IPS-18c (cell line): Measurements from ENCODE around the gene XAB2.

Experiments used
- H3K4me3 ChIP-seq: 2 replicates; pipeline ENCODE4 v1.7.0; 2013; ENCODE audit warnings: low read depth, mild to moderate bottlenecking, low read length, moderate library complexity; ENCODE audit not compliant: insufficient read depth
- H3K9me3 ChIP-seq: one replicate; pipeline ENCODE4 v1.6.1; 2013; ENCODE audit warnings: mild to moderate bottlenecking, low read length, moderate library complexity; ENCODE audit not compliant: control insufficient read depth, insufficient read depth

The XAB2 gene

DNA sequence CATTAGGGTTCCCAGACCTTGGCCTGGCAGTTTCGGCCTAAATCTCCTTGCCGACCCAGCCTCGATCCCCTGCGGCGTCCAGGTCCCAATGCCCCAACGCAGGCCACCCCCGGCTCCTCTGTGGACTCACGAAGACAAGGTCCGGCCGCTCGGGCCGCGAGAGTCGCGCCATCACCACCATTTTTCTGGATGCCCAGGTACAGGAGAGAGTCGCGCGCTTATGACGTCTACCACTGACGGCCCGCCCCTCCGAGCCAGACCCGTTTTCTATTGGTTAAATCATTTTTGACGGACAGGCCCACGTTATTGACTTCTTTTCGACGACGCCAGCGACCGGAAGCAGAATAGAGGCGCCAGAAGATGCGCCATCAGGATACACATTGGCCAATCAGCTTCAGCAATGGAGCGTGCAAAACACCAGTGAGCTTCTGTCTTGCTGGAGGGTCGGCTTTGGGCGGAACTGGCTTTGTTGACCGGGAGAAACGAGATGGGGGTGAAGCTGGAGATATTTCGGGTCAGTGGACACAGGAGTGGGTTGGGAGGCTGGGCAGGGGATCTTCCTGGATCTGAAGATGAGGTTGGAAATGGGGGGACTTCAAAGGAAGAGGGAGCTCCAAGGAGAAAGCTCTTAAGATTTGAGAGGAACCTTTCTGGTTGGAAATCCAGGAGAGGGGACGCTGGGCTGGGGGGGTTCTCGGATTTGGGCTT, at the start of gene XAB2, which contains the start of gene PET100:
TSS of gene XAB2 (minus strand) at position 199 of the 708 bp plus-strand sequence. CDS start at position 181, 18 bp downstream.
TSS of gene PET100 (plus strand) at position 447 of the 708 bp plus-strand sequence. CDS start at position 488, 41 bp downstream.
- peak within 1 kb of the TSS; percentile 96 for H3K4me3 ChIP-seq

DNA sequence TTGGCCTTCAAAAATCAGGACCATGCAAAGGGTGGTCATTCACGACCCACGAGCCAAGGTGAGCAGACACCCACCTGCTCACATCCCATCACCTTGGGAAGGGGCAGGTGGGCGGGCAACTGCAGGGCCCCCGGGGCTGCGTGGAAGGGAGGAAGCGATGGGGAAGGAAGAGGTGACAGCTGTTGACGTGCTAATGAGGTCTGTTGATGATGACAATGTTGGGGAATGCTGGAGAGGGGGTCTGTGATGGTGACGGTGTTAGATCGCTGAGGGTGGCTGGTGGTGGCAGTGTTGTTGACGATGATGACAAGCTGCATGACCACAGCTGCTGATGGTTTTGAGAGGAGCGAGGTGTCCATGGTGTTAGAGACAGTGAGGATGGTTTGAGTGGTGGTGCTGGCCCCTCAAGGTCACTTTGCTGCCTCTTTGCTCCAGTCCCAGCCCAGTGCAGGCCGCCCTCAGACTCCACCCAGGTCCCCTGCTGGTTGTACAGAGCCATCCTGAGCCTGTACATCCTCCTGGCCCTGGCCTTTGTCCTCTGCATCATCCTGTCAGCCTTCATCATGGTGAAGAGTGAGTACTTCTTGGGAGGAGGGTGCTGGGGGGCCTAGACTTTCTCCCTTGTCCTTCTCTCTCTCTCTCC, 48.4 kb upstream of the XAB2 start:
- Histone ChIP-seq H3K4me3 (no peak overlapping the region), H3K9me3 (no peaks in the 10 kb centered on the region)

More for the DNA sequence above, at the start of gene XAB2, which contains the start of gene PET100:
- no peaks in the 10 kb centered on the region for H3K9me3 ChIP-seq

DNA sequence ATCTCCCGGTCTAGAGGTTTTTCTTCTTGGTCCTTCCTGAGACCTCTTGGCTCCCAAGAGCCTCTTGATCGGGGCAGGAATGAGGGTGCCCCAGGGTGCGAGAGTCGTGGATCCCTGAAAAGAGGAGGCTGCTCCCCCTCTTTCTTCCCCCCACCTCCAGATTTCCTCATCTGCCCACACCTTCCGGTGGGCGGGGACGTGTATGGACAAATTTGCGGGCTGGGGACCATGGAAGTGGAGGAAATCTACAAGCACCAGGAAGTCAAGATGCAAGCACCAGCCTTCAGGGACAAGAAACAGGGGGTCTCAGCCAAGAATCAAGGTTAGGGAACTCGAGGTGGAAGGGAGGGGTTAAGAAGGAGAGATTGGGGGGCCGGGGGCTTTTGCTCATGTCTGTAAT, 47.5 kb upstream of the XAB2 start, which contains the start of gene MCEMP1:
TSS of gene MCEMP1 (plus strand) at position 237 of the 400 bp plus-strand sequence. CDS start at position 268, 31 bp downstream.
- Histone ChIP-seq H3K9me3 (no peaks in the 10 kb centered on the region), H3K4me3 (no peak within 1 kb of the TSS)

DNA sequence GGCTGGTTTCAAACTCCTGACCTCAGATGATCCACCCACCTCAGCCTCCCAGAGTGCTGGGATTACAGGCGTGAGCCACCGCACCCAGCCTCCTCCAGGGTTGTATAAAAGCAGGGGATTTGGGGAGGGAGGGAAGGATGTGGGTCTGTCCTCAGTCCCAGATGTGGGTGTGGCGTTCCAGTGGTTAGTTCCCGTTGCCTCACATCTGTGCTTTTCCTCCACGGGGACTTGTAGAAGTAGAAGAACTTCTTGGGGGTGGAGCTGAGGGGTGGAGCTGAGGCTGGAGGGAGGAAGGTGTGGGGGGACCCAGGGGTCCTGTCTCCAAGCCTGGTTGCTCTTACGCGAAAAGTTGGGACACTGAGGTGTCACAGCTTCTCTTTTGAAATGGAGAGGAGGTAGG, 47.0 kb upstream of the XAB2 start:
- Histone ChIP-seq H3K9me3 (no peaks in the 10 kb centered on the region), H3K4me3 (no peak overlapping the region)

DNA sequence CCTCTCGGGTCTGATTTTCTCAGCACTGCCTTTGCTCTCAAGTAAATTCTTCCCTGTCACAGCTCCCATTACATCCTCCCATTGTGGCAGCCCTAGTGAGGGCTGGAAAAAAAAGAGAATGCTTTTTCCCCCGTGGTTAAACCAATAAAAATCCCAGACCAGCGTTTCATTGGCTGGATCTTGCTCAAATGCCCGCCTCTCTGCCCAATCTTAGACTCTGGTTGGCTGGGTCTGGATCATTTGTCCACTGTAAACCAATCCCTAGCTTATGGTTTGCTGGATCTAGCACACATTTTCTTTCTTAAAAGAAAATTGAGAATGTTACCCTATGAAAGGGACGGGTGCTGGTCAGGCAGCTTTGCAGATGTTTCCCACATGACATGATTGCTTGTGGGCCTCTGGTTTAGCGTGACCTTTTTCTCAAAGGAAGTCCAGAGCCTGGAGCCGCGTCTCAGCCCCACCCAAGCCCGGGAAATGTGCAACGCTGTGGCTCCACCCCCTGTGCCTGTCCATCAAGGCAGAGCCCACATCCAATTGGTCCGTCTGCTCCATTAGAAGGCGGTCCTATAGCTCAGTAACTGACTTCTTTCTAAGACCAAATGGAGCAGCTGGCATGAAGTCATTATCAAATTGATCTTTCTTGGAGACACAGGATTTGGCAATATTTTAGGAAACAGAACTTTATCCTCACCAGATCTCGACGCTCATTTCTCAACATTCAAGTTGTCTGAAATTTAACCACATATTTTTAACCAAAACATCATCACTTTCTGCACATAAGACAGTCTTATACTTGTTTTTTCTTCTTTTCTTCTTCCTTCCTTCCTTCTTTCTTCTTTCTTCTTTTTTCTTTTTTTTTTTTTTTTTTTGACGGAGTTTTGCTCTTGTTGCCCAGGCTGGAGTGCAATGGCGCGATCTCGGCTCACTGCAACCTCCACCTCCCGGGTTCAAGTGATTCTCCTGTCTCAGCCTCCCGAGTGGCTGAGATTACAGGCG, 45.0 kb upstream of the XAB2 start:
- H3K9me3 ChIP-seq, result no peaks in the 10 kb centered on the region
- peak overlapping the region; percentile 17; the same call in 1 of the 2 replicates for H3K4me3 ChIP-seq

DNA sequence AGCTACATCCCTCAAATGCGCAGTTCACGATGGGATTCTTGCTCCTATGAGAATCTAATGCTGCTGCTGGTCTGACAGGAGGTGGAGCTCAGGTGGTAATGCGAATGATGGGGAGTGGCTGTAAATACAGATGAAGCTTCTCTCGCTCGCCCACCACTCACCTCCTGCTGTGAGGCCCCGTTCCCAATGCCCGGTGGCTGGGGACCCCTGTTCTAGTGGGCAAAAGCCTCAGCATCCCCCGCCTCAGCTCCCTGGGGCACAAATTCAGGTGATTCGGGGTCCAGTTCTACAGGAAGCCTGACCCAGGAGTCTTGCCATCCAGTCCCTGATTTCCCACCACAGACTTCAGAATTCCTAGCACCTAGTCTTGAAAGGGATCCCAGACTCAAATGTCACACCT, 43.2 kb upstream of the XAB2 start:
- H3K9me3 ChIP-seq, result no peaks in the 10 kb centered on the region
- no peak overlapping the region for H3K4me3 ChIP-seq

DNA sequence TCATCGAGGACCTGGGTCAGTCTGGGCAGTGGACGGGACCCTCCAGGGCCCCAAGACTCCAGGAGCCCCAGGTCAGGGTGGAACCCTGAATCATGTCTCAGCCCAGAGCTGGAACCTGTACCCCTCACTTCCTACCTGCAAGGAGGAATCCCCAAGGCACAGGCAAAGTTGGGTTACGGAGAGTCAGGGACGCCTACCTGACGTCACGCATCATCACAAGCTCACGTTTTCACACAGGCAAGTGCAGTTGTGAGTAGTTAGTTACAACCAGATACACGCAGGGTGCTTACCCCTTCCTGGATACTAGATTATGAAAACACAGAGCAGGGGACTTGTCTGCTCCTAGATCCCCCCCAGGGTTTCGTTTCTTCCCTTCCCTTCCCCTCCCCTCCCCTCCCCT, 41.4 kb upstream of the XAB2 start:
- Histone ChIP-seq H3K4me3 (peak overlapping the region; percentile 71), H3K9me3 (no peaks in the 10 kb centered on the region)

DNA sequence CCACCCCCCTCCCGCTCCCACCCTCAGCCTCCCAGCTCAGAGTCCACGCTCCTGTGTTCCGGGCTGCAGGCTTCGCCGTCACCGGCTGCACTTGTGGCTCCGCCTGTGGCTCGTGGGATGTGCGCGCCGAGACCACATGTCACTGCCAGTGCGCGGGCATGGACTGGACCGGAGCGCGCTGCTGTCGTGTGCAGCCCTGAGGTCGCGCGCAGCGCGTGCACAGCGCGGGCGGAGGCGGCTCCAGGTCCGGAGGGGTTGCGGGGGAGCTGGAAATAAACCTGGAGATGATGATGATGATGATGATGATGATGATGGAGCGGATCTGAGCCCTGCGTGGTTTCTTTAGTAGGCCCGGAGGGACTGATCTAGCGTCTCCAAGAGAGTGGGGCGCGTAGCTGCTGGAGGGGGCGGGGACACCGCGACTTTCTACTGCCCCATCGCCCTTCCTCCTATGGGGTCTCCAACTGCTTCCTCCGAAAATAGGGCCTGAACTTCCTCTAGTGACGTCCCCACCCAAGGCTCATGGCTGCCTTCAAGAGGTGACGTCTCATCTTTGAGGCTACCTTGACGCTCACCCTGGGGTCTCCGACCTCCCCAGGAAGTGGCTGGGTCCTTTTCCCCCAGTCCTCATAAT, 40.9 kb upstream of the XAB2 start:
- Histone ChIP-seq H3K4me3 (peak overlapping the region; percentile 71), H3K9me3 (no peaks in the 10 kb centered on the region)

DNA sequence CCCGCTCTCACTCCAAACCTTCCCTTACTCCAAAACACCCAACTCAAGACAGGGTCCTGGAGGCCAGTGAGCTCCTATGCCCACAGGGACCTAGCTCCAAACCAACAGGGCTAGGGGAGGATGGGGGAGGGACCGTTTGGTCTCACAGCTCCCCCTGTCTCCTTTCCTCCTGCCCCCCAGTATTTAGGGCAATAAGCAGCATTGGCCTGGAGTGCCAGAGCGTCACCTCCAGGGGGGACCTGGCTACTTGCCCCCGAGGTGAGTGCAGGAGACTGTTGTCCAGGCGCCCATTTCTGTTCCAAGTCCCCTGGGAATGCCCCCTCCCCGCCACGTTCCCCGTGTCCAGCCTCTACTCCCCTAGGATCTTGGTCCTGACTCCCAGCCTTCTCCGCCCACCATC, 40.3 kb upstream of the XAB2 start:
- Histone ChIP-seq H3K9me3 (no peaks in the 10 kb centered on the region), H3K4me3 (peak overlapping the region; percentile 71)

DNA sequence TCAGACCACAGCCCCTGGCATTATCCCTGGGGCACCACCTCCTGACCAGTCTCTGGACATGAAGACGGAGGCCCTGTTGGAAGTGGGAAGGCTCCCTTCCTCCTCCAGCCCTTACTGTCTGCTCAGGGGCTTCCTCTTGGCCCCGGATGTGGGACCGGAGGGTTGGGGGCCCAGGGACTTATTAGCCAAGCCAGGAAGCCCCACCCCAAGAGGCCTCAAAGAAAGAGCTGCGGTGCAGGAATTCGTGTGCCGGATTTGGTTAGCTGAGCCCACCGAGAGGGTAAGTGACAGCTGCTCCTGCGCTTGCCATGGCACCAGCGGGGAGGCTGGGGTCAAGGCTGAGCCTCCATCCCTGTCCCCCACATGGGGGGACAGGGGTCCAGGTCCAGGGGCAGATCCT, 39.5 kb upstream of the XAB2 start, which contains the start of gene RETN:
TSS of gene RETN (plus strand) at position 208 of the 400 bp plus-strand sequence. CDS start 278 bp downstream, outside the sequence.
- no peaks in the 10 kb centered on the region for H3K9me3 ChIP-seq

DNA sequence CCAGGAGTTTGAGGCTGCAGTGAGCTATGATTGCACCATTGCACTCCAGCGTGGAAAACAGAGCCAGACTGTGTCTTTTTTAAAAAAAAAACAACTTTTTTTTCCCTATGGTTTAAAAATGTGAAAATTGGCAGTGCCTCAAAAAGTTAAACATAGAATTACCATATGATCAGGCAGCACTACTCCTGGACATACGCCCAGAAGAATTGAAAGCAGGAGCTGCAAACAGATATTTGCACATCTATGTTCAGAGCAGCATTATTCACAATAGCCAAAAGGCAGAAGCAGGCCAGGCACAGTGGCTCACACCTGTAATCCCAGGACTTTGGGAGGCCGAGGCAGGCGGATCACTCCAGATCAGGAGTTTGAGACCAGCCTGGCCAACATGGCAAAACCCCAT, 35.7 kb upstream of the XAB2 start:
- no peaks in the 10 kb centered on the region for H3K9me3 ChIP-seq
- H3K4me3 ChIP-seq, result no peak overlapping the region

More for the DNA sequence above, 39.5 kb upstream of the XAB2 start, which contains the start of gene RETN:
- H3K4me3 ChIP-seq, result peak within 1 kb of the TSS; percentile 71

DNA sequence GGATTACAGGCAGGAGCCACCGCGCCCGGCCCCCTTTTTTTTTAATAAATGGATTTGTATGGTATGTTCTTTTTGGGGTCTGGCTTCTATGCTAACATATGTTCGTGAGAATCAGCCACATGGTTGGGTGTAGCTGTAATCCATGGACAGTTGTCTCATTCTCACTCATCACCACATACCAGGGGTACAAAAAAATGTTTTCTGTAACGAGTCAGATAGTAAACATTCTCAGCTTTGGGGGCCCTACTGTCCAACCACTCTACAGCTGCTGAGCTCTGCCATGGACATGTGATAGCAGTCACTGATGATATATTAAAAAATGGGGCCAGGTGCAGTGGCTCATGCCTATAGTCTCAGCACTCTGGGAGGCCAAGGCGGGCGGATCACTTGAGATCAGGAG, 34.4 kb upstream of the XAB2 start:
- no peaks in the 10 kb centered on the region for H3K9me3 ChIP-seq
- H3K4me3 ChIP-seq, result no peak overlapping the region

DNA sequence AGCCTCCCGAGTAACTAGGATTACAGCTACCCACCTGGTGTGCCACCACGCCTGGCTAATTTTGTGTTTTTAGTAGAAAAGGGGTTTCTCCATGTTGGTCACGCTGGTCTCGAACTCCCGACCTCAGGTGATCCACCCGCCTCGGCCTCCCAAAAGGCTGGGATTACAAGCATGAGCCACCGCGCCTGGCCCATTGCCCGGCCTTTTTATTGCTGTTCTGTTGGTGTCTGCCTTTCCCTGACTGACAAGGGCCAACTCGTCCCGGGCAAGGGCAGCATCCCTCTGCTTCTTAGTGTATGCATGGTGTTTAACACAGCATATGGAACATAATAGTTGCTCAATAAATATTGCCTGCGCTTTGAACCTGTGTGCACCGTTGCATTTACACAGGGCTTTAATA, 33.3 kb upstream of the XAB2 start:
- H3K9me3 ChIP-seq, result no peaks in the 10 kb centered on the region
- no peak overlapping the region for H3K4me3 ChIP-seq

DNA sequence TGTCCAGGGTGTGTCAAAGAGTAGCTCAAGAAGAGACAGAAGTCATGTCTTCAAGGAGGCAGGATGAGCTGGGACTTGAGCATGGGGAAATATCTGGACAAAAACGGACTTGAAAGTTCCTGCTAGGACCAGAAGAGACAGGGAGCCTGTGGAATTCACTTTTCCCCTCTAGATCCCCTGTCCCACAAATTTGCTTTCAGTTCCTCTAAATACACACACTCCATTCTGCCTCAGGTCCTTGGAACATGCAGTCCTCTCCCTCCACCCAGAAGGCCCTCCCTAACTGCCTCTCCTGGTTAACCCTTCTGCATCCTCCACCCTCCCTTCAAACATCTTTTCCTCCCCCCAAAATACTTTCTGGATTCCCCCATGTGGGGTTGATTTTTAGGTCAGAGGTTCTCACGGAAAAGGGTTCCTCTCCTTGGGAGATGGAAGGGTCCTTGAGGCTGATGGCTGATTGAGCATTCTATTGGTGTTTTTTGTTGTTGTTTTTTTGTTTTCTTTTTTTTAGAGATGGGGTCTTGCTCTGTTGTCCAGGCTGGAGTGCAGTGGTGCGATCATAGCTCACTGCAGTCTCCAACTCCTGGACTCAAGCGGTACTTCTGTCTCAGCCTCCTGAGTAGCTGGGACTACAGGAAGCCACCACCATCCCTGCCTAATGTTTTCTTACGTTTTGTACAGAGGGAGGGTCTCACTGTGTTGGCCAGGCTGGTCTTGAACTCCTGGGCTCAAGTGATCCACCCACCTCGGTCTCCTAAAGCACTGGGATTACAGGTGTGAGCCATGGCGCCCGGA, 32.6 kb upstream of the XAB2 start:
- H3K4me3 ChIP-seq, result no peak overlapping the region

DNA sequence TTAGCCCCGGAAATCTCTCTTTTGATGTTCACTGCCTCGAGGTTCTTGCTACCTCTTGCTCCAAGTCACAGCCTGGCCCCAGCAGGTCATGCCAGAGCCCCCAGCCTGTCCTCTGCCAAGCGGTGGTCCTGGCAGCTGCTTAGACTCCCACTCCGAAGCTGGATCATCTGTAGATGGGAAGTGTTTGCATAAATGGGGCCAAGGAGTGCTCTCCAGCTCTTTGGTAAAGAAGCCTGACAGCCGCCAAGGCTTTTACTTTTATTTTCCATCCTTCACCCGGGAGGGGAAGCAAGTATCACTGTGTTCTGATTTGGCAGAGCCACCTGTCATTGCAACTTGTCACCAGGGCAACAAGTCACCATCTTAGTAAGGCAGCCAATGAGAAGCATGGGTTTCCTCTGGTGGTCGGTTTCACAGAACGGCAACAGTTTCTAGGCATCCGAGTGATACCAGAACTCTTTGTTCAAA, 28.9 kb upstream of the XAB2 start:
- no peak overlapping the region for H3K4me3 ChIP-seq
- no peaks in the 10 kb centered on the region for H3K9me3 ChIP-seq

More for the DNA sequence above, 32.6 kb upstream of the XAB2 start:
- H3K9me3 ChIP-seq, result no peaks in the 10 kb centered on the region
